SK-N-SH (cell line): Measurements from ENCODE around the gene GLOD4. TPM values are rescaled to one million over a fixed set of nuclear protein-coding genes. Genes with fewer than 3 reads are reported as not detected.

Experiments
- CTCF ChIA-PET: fragments of 300-600, 350-600 bp; formaldehyde crosslinking; extraction: SDS; loops from one replicate; lab custom pipeline; 2021; lab: Yijun Ruan, JAX
- POLR2A ChIA-PET: fragments of 350-600 bp; sonication (Branson Sonifier 250); formaldehyde crosslinking; extraction: SDS; loops from one replicate; lab custom pipeline; 2020; ENCODE audit warnings: antibody characterized with exemption, inconsistent platforms; lab: Yijun Ruan, JAX
- DNase-seq: peaks from one replicate; pipeline ENCODE4 v3.0.0; 2012
- H2AFZ ChIP-seq: fragments of 200-600 bp; sonication (generic); 2 replicates; pipeline ENCODE4 v1.8.1; 2016; ENCODE audit warnings: antibody characterized with exemption, mild to moderate bottlenecking, low read depth
- H3F3A ChIP-seq: fragments of 200-600 bp; sonication (generic); replicated peaks from 2 replicates; pipeline ENCODE3; 2016; ENCODE audit warnings: antibody characterized with exemption, mild to moderate bottlenecking; ENCODE audit not compliant: insufficient read depth
- H3K27ac ChIP-seq, 2 experiments: fragments of 200-500 bp in 1 of 2; fragments of 200-600 bp in 1 of 2; sonication (Bioruptor generic) in 1 of 2; sonication (generic), shearing (Covaris generic) in 1 of 2; 2 replicates each; pipeline versions ENCODE4 v1.5.1 to v1.6.1; 2014 to 2016; ENCODE audit warnings: low read depth in 2 of 2, inconsistent platforms in 1 of 2, low read length in 1 of 2, mild to moderate bottlenecking in 1 of 2, mixed read lengths in 1 of 2
- H3K27me3 ChIP-seq: fragments of 200-600 bp; sonication (generic), shearing (Covaris generic); 2 replicates; pipeline ENCODE4 v1.6.1; 2016; ENCODE audit warnings: mixed run types; ENCODE audit not compliant: insufficient read depth
- H3K36me3 ChIP-seq, 2 experiments: fragments of 200-500 bp in 1 of 2; fragments of 200-600 bp in 1 of 2; sonication (Bioruptor generic) in 1 of 2; sonication (generic) in 1 of 2; replicated peaks in 1 of 2; 2 replicates each; pipeline versions ENCODE3 to v1.5.1; 2014 to 2016; ENCODE audit warnings: low read length in 1 of 2, mild to moderate bottlenecking in 1 of 2; ENCODE audit not compliant: insufficient read depth in 2 of 2, control insufficient read depth in 1 of 2
- H3K4me1 ChIP-seq, 2 experiments: fragments of 200-500 bp in 1 of 2; fragments of 200-600 bp in 1 of 2; sonication (Bioruptor generic) in 1 of 2; sonication (generic), shearing (Covaris generic) in 1 of 2; 2 replicates each; pipeline versions ENCODE4 v1.5.1 to v1.6.1; 2014 to 2016; ENCODE audit warnings: low read depth in 1 of 2, low read length in 1 of 2, mixed run types in 1 of 2; ENCODE audit not compliant: insufficient read depth in 2 of 2, control insufficient read depth in 1 of 2
- H3K4me2 ChIP-seq: fragments of 200-600 bp; sonication (generic), shearing (Covaris generic); 2 replicates; pipeline ENCODE4 v1.6.1; 2017; ENCODE audit warnings: mixed run types
- H3K4me3 ChIP-seq, 2 experiments: fragments of 200-500 bp in 1 of 2; fragments of 200-600 bp in 1 of 2; sonication (Bioruptor generic) in 1 of 2; sonication (generic), shearing (Covaris generic) in 1 of 2; 2 replicates each; pipeline versions ENCODE4 v1.5.1 to v1.8.1; 2014 to 2016; ENCODE audit warnings: low read depth in 2 of 2, inconsistent platforms in 1 of 2, low read length in 1 of 2, mild to moderate bottlenecking in 1 of 2, mixed read lengths in 1 of 2, moderate library complexity in 1 of 2
- H3K79me2 ChIP-seq: fragments of 200-600 bp; sonication (generic); 2 replicates; pipeline ENCODE4 v1.8.1; 2017; ENCODE audit warnings: mild to moderate bottlenecking; ENCODE audit not compliant: insufficient read depth
- H3K9ac ChIP-seq: fragments of 200-600 bp; sonication (generic); 2 replicates; pipeline ENCODE4 v1.6.1; 2017; ENCODE audit warnings: mixed run types
- H3K9me2 ChIP-seq: fragments of 200-600 bp; sonication (generic); 2 replicates; pipeline ENCODE4 v1.6.1; 2017; ENCODE audit warnings: mixed run types
- H3K9me3 ChIP-seq: fragments of 200-600 bp; sonication (generic); 2 replicates; pipeline ENCODE4 v1.6.1; 2017; ENCODE audit warnings: mixed run types, mild to moderate bottlenecking, moderate library complexity
- H4K20me1 ChIP-seq: fragments of 200-600 bp; sonication (generic); 2 replicates; pipeline ENCODE4 v1.6.1; 2017; ENCODE audit warnings: mild to moderate bottlenecking, mixed run types; ENCODE audit not compliant: insufficient read depth
- ELF1 ChIP-seq: IDR thresholded peaks from 2 replicates; pipeline ENCODE4 v1.4.0; 2012
- EP300 ChIP-seq, 2 experiments: IDR thresholded peaks; 2 replicates each; pipeline versions ENCODE4 v1.4.0 to v1.6.1; 2012; ENCODE audit warnings: borderline replicate concordance in 1 of 2, low read depth in 1 of 2, low read length in 1 of 2
- EZH2phosphoT487 ChIP-seq: fragments of 200-600 bp; sonication (generic); IDR thresholded peaks from 2 replicates; pipeline ENCODE4 v1.6.1; 2017; ENCODE audit warnings: low read depth, mixed run types, mild to moderate bottlenecking, antibody characterized with exemption, moderate library complexity, borderline replicate concordance
- FOXJ3 ChIP-seq: sonication (generic); formaldehyde crosslinking; IDR thresholded peaks from 2 replicates; pipeline ENCODE4 v1.5.1; 2020; ENCODE audit warnings: mild to moderate bottlenecking, missing genetic modification reagents
- GABPA ChIP-seq: IDR thresholded peaks from 2 replicates; pipeline ENCODE4 v1.4.0; 2012; ENCODE audit warnings: low read depth, mild to moderate bottlenecking
- JUND ChIP-seq: IDR thresholded peaks from 2 replicates; pipeline ENCODE4 v1.4.0; 2012
- MAX ChIP-seq: IDR thresholded peaks from 2 replicates; pipeline ENCODE4 v1.4.0; 2012; ENCODE audit warnings: low read depth
- MEF2A ChIP-seq: IDR thresholded peaks from 2 replicates; pipeline ENCODE4 v1.4.0; 2012; ENCODE audit warnings: low read depth, borderline replicate concordance
- NRF1 ChIP-seq: IDR thresholded peaks from 2 replicates; pipeline ENCODE4 v1.6.1; 2012; ENCODE audit warnings: low read depth, mild to moderate bottlenecking, low read length
- RAD21 ChIP-seq: IDR thresholded peaks from 2 replicates; pipeline ENCODE4 v1.6.1; 2012; ENCODE audit warnings: mild to moderate bottlenecking, low read length
- REST ChIP-seq: IDR thresholded peaks from 2 replicates; pipeline ENCODE4 v1.6.1; 2012; ENCODE audit warnings: mild to moderate bottlenecking, low read depth, low read length, moderate library complexity
- SIN3A ChIP-seq: IDR thresholded peaks from 2 replicates; pipeline ENCODE4 v1.6.1; 2012; ENCODE audit warnings: low read depth, mild to moderate bottlenecking, low read length, moderate library complexity, borderline replicate concordance
- SMC3 ChIP-seq: IDR thresholded peaks from 2 replicates; pipeline ENCODE4 v1.6.1; 2012; ENCODE audit warnings: low read depth, low read length, improper control_type of control experiment
- TEAD4 ChIP-seq: IDR thresholded peaks from 2 replicates; pipeline ENCODE4 v1.4.0; 2012; ENCODE audit warnings: mild to moderate bottlenecking, borderline replicate concordance; ENCODE audit not compliant: insufficient read depth
- WGBS: methylation state at CpG from one replicate; pipeline ENCODE4 v1.1.6; 2017; ENCODE audit warnings: low lambda C conversion rate; 5-methylcytosine and 5-hydroxymethylcytosine counted together
- polyA plus RNA-seq, 3 experiments: library from polyadenylated mRNA; depleted of rRNA; stranded (reverse); fragments of >200 nt; gene quantifications; 2 replicates each; pipeline ENCODE4 v1.2.3, GENCODE V29; 2012
- TF ChIP-seq, protein P1 (sequence below): IDR thresholded peaks from 2 replicates; pipeline ENCODE4 v1.4.0; 2012; ENCODE audit warnings: low read depth, borderline replicate concordance

GLOD4 gene
- polyA plus RNA-seq, 1 of the 3 experiments (the other 2 are of a cell fraction): 34.3 TPM

GRCh38 chr17:773467-774312 is 8.4 kb downstream of the GLOD4 start (continued):
- TF ChIP-seq REST: no peak
- TF ChIP-seq, all 33 proteins: peak for 0

GRCh38 chr17:773016-773415 is 9.1 kb downstream of the GLOD4 start:
- Histone ChIP-seq H3K4me2 (no peak overlapping the region), H3F3A (peaks cover 3% of the 10 kb centered on the region), H3K9me3 (no peaks in the 10 kb centered on the region), H3K9me2 (no peaks in the 10 kb centered on the region), H4K20me1 (no peaks in the 10 kb centered on the region)
- DNase-seq: no peak
- TF ChIP-seq JUND (no peak), FOXJ3 (CRISPR knock-in tag) (no peak), SIN3A (no peak), MAX (no peak), TEAD4 (no peak), NRF1 (no peak), EZH2phosphoT487 (no peak), ELF1 (no peak)
- TF ChIP-seq, all 33 proteins: peak for 0
- ChIA-PET POLR2A (no interaction called here), CTCF (interaction anchor here (1.4 kb wide), 1 partner anchor 208 kb away, joined by 5 read pairs; no protein-coding TSS in a partner anchor)
- peaks cover 44 to 73% of the 10 kb centered on the region in 2 experiments for H3K36me3 ChIP-seq
- no peaks in the 10 kb centered on the region; the same call in 1 of the 2 replicates for H3K79me2 ChIP-seq
- H3K4me3 ChIP-seq: no peak overlapping the region
- no peak overlapping the region for H3K9ac ChIP-seq
- no peak overlapping the region for H2AFZ ChIP-seq
- WGBS: 98% methylated on average over 5 of the region's 5 CpGs
- H3K27ac ChIP-seq: no peak overlapping the region
- H3K4me1 ChIP-seq: no peaks in the 10 kb centered on the region
- H3K27me3 ChIP-seq: no peaks in the 10 kb centered on the region

DNA sequence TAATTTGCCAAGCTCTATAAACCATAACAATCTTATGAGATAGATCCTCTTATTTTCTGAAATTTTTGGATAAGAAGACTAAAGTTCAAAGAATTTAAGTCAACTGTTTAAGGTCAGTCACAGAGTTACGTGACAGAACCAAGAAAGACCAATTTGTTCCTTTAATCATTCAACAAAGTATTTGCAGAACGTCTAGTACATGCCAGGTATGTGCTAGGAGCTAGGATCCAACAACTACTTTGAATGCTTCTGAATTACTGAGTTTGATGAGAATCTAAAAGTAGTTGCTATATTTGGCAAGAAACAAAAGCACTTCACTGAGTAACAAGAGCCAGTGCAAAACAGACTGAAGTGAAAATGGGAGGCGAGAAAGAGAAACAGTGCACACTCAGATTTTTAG is 15.0 kb downstream of the GLOD4 start:
- Histone ChIP-seq H3K27me3 (no peaks in the 10 kb centered on the region), H3K9me3 (no peaks in the 10 kb centered on the region)
- TF ChIP-seq MEF2A (no peak), RAD21 (no peak), GABPA (no peak), ELF1 (no peak), SMC3 (no peak), EP300 (IDR thresholded peaks at IDR 0.05; ENCODE audit: borderline replicate concordance in 1 of 2, low read depth in 1 of 2, low read length in 1 of 2) (no peak), FOXJ3 (CRISPR knock-in tag) (no peak)
- TF ChIP-seq, protein P1, sequence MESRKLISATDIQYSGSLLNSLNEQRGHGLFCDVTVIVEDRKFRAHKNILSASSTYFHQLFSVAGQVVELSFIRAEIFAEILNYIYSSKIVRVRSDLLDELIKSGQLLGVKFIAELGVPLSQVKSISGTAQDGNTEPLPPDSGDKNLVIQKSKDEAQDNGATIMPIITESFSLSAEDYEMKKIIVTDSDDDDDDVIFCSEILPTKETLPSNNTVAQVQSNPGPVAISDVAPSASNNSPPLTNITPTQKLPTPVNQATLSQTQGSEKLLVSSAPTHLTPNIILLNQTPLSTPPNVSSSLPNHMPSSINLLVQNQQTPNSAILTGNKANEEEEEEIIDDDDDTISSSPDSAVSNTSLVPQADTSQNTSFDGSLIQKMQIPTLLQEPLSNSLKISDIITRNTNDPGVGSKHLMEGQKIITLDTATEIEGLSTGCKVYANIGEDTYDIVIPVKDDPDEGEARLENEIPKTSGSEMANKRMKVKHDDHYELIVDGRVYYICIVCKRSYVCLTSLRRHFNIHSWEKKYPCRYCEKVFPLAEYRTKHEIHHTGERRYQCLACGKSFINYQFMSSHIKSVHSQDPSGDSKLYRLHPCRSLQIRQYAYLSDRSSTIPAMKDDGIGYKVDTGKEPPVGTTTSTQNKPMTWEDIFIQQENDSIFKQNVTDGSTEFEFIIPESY: no peak
- TF ChIP-seq, all 33 proteins: peak for 0
- no peak overlapping the region for H3K9ac ChIP-seq
- H3F3A ChIP-seq: no peaks in the 10 kb centered on the region
- DNase-seq: no peak
- H2AFZ ChIP-seq: no peak overlapping the region
- H3K9me2 ChIP-seq: no peaks in the 10 kb centered on the region
- H3K79me2 ChIP-seq: no peaks in the 10 kb centered on the region
- peaks cover 45 to 57% of the 10 kb centered on the region in 2 experiments for H3K36me3 ChIP-seq
- 78% methylated on average over 3 of the region's 3 CpGs for WGBS
- ChIA-PET POLR2A (no interaction called here), CTCF (interaction anchor here (0.9 to 1.4 kb wide), 2 partner anchors 14 to 230 kb away, joined by 3 to 5 read pairs; partner anchors contain the start of gene TIMM22)
- no peaks in the 10 kb centered on the region for H4K20me1 ChIP-seq
- no peak overlapping the region for H3K4me3 ChIP-seq
- no peak overlapping the region for H3K4me2 ChIP-seq
- no peak overlapping the region for H3K27ac ChIP-seq
- no peaks in the 10 kb centered on the region for H3K4me1 ChIP-seq
